ENCODE data around the gene DLG2. TPM values are rescaled to one million over a fixed set of nuclear protein-coding genes. Genes with fewer than 3 reads are reported as not detected.

The DLG2 gene
- total RNA-seq, 1 donor = 1.3 TPM

DNA sequence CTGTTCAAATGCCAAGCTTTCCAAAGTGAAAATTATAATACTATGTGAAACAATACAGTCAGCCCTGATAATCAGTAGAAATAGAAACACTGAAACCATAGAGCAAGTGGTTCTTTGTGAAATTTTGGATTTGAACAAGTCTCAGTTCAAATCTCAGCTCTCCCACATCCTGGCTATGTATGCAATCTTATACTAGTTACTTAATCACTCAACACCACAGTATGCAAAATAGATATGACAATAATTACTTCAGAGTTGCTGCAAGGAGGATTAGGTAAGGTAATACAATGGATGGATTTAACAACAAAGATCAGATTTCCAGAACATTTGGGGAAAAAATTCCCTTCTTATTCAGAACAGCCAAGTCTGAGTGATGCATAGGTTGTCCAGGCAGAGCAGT, 1489.2 kb downstream of the DLG2 start:
- H3K4me3 ChIP-seq (ENCODE audit: low read depth, low read length) = no peak overlapping the region
- DNase-seq (ENCODE audit: low read depth) = no peak
- TF ChIP-seq, protein P1, sequence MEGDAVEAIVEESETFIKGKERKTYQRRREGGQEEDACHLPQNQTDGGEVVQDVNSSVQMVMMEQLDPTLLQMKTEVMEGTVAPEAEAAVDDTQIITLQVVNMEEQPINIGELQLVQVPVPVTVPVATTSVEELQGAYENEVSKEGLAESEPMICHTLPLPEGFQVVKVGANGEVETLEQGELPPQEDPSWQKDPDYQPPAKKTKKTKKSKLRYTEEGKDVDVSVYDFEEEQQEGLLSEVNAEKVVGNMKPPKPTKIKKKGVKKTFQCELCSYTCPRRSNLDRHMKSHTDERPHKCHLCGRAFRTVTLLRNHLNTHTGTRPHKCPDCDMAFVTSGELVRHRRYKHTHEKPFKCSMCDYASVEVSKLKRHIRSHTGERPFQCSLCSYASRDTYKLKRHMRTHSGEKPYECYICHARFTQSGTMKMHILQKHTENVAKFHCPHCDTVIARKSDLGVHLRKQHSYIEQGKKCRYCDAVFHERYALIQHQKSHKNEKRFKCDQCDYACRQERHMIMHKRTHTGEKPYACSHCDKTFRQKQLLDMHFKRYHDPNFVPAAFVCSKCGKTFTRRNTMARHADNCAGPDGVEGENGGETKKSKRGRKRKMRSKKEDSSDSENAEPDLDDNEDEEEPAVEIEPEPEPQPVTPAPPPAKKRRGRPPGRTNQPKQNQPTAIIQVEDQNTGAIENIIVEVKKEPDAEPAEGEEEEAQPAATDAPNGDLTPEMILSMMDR (IDR thresholded peaks at IDR 0.05; ENCODE audit: insufficient read depth, low read depth, low read length) = no peak

DNA sequence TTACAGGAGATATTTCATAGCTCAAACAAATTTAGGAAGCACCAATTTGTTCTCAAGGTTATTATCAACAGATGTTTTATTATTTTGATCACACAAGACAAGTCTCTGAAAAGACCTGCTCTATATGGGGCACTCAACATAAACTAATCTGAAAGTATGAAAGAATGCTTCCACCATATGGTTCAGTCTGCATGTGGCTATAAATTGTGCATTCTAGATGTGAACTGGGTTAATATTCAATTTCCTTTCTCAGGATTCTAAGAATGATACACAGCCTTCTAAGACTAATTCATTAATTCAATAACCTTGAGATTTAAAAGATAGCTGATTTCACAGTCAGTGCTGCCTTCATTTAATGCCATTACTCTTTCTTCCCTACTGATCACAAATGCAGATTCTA, 1489.6 kb downstream of the DLG2 start:
- H3K4me3 ChIP-seq (ENCODE audit: low read depth, low read length) = no peak overlapping the region
- TF ChIP-seq, protein P1 (IDR thresholded peaks at IDR 0.05; ENCODE audit: insufficient read depth, low read depth, low read length) = no peak
- no peak for DNase-seq (ENCODE audit: low read depth)

DNA sequence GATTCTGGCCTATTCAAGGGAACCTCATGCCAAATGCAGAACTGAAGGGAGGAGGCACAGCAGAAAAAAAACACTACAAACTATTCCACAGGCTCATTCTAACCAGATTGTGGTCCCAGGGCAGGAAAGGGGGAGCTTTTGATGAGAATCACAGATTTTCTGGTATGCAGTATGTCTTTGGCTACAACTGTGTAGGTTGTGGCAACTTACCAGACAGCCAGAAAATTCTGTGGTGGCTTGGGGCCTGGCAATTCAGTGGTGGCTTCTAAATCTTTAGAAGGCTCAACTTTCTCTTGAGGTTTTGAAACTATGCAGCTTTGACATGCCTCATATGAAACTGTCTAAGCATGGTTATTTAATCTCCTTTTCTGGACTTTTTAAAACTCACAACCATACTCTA, 1490.2 kb downstream of the DLG2 start:
- TF ChIP-seq, protein P1 (IDR thresholded peaks at IDR 0.05; ENCODE audit: insufficient read depth, low read depth, low read length) = no peak
- H3K4me3 ChIP-seq (ENCODE audit: low read depth, low read length) = no peak overlapping the region
- DNase-seq (ENCODE audit: low read depth) = no peak

DNA sequence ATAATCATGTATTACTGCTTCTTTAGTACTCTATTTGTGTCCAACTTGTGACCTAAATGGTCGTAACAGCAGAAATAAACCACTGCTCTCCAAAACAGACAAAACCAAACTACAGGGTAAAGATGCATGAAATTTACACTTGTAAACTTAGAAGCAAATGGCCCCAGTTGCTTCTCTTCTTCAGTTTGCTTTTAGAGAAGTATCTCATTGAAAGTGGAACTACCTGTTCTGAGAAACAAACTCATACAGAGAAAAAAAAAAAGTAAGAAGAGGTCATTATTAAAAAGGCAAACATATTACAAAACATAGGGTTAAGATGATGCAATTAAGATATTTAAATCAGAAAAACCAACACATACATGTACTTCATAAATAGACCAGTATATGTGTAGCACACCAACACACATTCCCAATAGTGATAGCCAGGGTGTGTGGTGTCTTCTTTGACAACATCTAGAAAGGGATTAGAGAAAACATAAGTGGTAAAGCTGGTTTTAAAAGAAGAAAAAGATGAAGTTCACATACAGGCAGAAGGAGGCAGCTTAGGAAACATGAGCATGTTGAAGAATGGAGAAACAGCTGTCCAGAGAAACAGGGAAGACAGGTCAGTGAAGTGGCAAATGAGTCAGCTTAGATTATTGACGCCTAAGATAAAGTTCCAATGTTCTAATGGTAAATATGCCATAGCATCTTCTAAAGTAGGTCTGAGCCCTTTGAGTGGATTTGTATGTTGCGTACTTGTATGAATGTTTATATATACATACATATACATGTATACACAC, 1496.3 kb downstream of the DLG2 start:
- TF ChIP-seq, protein P1 (IDR thresholded peaks at IDR 0.05; ENCODE audit: insufficient read depth, low read depth, low read length) = no peak
- no peak for DNase-seq (ENCODE audit: low read depth)
- H3K4me3 ChIP-seq (ENCODE audit: low read depth, low read length) = no peak overlapping the region

DNA sequence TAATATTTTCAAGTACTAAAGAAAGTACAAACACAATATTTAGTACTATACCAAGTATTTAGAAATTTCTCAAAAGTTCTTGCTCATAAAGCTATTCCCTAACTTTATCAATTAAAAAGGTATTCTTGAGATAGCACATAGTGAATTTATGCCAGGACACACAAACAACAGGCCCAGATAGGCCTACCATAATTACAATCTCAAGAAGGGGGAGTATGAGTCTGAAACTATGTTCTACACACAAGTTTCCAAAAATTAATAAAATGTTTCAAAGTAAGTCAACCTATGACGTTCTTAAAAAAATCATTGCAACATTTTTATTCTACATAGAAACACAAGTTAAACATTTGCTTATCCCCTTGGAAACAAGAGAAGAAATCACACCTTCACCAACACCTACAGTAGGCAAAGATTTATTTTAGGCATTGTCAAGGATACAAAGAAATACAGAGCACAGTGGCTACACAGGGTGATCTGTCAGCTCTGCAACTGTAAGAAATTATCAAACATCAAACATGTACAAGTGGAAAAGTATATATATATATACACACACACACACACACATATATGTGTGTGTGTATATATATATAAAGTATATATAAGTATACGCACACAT, 1497.1 kb downstream of the DLG2 start:
- no peak for DNase-seq (ENCODE audit: low read depth)
- H3K4me3 ChIP-seq (ENCODE audit: low read depth, low read length) = no peak overlapping the region
- TF ChIP-seq, protein P1 (IDR thresholded peaks at IDR 0.05; ENCODE audit: insufficient read depth, low read depth, low read length) = no peak

DNA sequence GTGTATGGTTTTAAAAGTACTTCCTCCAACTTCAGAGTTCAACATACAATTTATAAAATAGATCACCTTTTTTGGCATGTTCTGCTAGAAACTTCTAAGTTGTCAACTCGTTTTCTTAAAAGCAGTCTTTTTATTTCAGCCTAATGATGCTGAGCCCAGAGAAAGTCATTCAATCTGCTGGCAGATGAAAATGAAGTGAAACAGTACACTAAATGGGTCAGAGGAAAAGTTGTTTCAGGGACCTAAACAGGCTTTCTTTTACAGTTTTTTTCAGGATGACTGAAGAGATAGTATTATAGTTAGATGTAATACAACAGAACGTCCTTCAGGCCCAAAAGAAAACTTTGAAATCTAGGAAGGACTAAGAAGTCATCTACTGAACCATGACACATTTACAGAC, 1498.3 kb downstream of the DLG2 start:
- no peak overlapping the region for H3K4me3 ChIP-seq (ENCODE audit: low read depth, low read length)
- DNase-seq (ENCODE audit: low read depth) = no peak
- TF ChIP-seq, protein P1 (IDR thresholded peaks at IDR 0.05; ENCODE audit: insufficient read depth, low read depth, low read length) = no peak
